T-helper 1 cell treated with Interleukin-12 subunit alpha and Interleukin-12 subunit beta and Interleukin-4 antibody, amounts not matched to agents 30 μg/mL and 1 μg/mL, for 36 hours (primary cell): ENCODE results near the gene MAPKAPK3.

Experiments used
- H3K27ac Mint-ChIP-seq: one replicate; pipeline ENCODE4 v1.8.0; 2021; ENCODE audit warnings: mild to moderate bottlenecking, mixed read lengths
- H3K27me3 Mint-ChIP-seq: one replicate; pipeline ENCODE4 v1.8.0; 2021; ENCODE audit warnings: low read depth, mixed read lengths
- H3K36me3 Mint-ChIP-seq: one replicate; pipeline ENCODE4 v1.8.0; 2021; ENCODE audit warnings: low read depth, mixed read lengths
- H3K4me1 Mint-ChIP-seq: one replicate; pipeline ENCODE4 v1.8.0; 2021; ENCODE audit warnings: low read depth, mixed read lengths
- H3K4me3 Mint-ChIP-seq: one replicate; pipeline ENCODE4 v1.8.0; 2021; ENCODE audit warnings: mild to moderate bottlenecking, moderate library complexity, mixed read lengths
- H3K9me3 Mint-ChIP-seq: one replicate; pipeline ENCODE4 v1.8.0; 2021; ENCODE audit warnings: mixed read lengths

Gene MAPKAPK3

GRCh38 chr3:50645378-50645777, 28.4 kb downstream of the MAPKAPK3 start:
- Mint-ChIP-seq H3K27me3 (no peaks in the 10 kb centered on the region), H3K4me1 (peaks cover 1% of the 10 kb centered on the region), H3K9me3 (no peaks in the 10 kb centered on the region), H3K4me3 (no peak overlapping the region), H3K36me3 (peaks cover 46% of the 10 kb centered on the region), H3K27ac (no peak overlapping the region)

GRCh38 chr3:50648313-50648712, 31.4 kb downstream of the MAPKAPK3 start:
- Mint-ChIP-seq H3K36me3 (peaks cover 39% of the 10 kb centered on the region), H3K27ac (no peak overlapping the region), H3K27me3 (no peaks in the 10 kb centered on the region), H3K4me3 (no peak overlapping the region), H3K9me3 (no peaks in the 10 kb centered on the region), H3K4me1 (peaks cover 3% of the 10 kb centered on the region)

- no peak overlapping the region for H3K27ac Mint-ChIP-seq
- peaks cover 7% of the 10 kb centered on the region for H3K4me1 Mint-ChIP-seq
- H3K4me3 Mint-ChIP-seq = no peak overlapping the region
- H3K36me3 Mint-ChIP-seq = peaks cover 33% of the 10 kb centered on the region
- H3K9me3 Mint-ChIP-seq = no peaks in the 10 kb centered on the region
- H3K27me3 Mint-ChIP-seq = no peaks in the 10 kb centered on the region
Measured at GRCh38 chr3:50648944-50649343, 32.0 kb downstream of the MAPKAPK3 start.

- Mint-ChIP-seq H3K27ac (no peak overlapping the region), H3K4me3 (no peak overlapping the region), H3K27me3 (no peaks in the 10 kb centered on the region), H3K4me1 (peaks cover 8% of the 10 kb centered on the region), H3K36me3 (peaks cover 29% of the 10 kb centered on the region), H3K9me3 (no peaks in the 10 kb centered on the region)
Measured at GRCh38 chr3:50649451-50649931, 32.5 kb downstream of the MAPKAPK3 start.

GRCh38 chr3:50650018-50650417, 33.1 kb downstream of the MAPKAPK3 start:
- no peak overlapping the region for H3K27ac Mint-ChIP-seq
- no peaks in the 10 kb centered on the region for H3K9me3 Mint-ChIP-seq
- H3K4me3 Mint-ChIP-seq = no peak overlapping the region
- peaks cover 29% of the 10 kb centered on the region for H3K36me3 Mint-ChIP-seq
- no peaks in the 10 kb centered on the region for H3K27me3 Mint-ChIP-seq
- peaks cover 13% of the 10 kb centered on the region for H3K4me1 Mint-ChIP-seq

GRCh38 chr3:50651445-50651844, 34.5 kb downstream of the MAPKAPK3 start:
- Mint-ChIP-seq H3K9me3 (no peaks in the 10 kb centered on the region), H3K36me3 (peaks cover 25% of the 10 kb centered on the region), H3K27ac (peak overlapping the region; percentile 31), H3K4me1 (peaks cover 17% of the 10 kb centered on the region), H3K4me3 (no peak overlapping the region), H3K27me3 (no peaks in the 10 kb centered on the region)

GRCh38 chr3:50651920-50652529, 35.1 kb downstream of the MAPKAPK3 start:
- peaks cover 21% of the 10 kb centered on the region for H3K36me3 Mint-ChIP-seq

GRCh38 chr3:50652709-50653108, 35.8 kb downstream of the MAPKAPK3 start:
- peaks cover 17% of the 10 kb centered on the region for H3K4me1 Mint-ChIP-seq
- H3K9me3 Mint-ChIP-seq = no peaks in the 10 kb centered on the region
- H3K36me3 Mint-ChIP-seq = peaks cover 14% of the 10 kb centered on the region
- no peak overlapping the region for H3K4me3 Mint-ChIP-seq
- H3K27ac Mint-ChIP-seq = no peak overlapping the region
- H3K27me3 Mint-ChIP-seq = no peaks in the 10 kb centered on the region

More at GRCh38 chr3:50651920-50652529, 35.1 kb downstream of the MAPKAPK3 start:
- Mint-ChIP-seq H3K4me1 (peaks cover 17% of the 10 kb centered on the region), H3K9me3 (no peaks in the 10 kb centered on the region), H3K27ac (no peak overlapping the region), H3K27me3 (no peaks in the 10 kb centered on the region), H3K4me3 (no peak overlapping the region)

- Mint-ChIP-seq H3K9me3 (no peaks in the 10 kb centered on the region), H3K4me3 (no peak overlapping the region), H3K27me3 (no peaks in the 10 kb centered on the region), H3K27ac (no peak overlapping the region), H3K4me1 (peaks cover 17% of the 10 kb centered on the region), H3K36me3 (peaks cover 12% of the 10 kb centered on the region)
Measured at GRCh38 chr3:50653937-50654595, 37.1 kb downstream of the MAPKAPK3 start.

GRCh38 chr3:50655009-50655830, 38.3 kb downstream of the MAPKAPK3 start:
- H3K9me3 Mint-ChIP-seq = no peaks in the 10 kb centered on the region
- peaks cover 17% of the 10 kb centered on the region for H3K4me1 Mint-ChIP-seq
- no peak overlapping the region for H3K4me3 Mint-ChIP-seq
- peak overlapping the region; percentile 67 for H3K27ac Mint-ChIP-seq
- H3K27me3 Mint-ChIP-seq = no peaks in the 10 kb centered on the region
- H3K36me3 Mint-ChIP-seq = peaks cover 12% of the 10 kb centered on the region

- Mint-ChIP-seq H3K4me1 (peaks cover 15% of the 10 kb centered on the region), H3K4me3 (no peak overlapping the region), H3K9me3 (no peaks in the 10 kb centered on the region), H3K27me3 (no peaks in the 10 kb centered on the region), H3K27ac (no peak overlapping the region), H3K36me3 (peaks cover 9% of the 10 kb centered on the region)
Measured at GRCh38 chr3:50656417-50657195, 39.7 kb downstream of the MAPKAPK3 start.

- peaks cover 15% of the 10 kb centered on the region for H3K4me1 Mint-ChIP-seq
- peaks cover 7% of the 10 kb centered on the region for H3K36me3 Mint-ChIP-seq
- H3K9me3 Mint-ChIP-seq = no peaks in the 10 kb centered on the region
- no peak overlapping the region for H3K27ac Mint-ChIP-seq
- H3K4me3 Mint-ChIP-seq = no peak overlapping the region
- H3K27me3 Mint-ChIP-seq = no peaks in the 10 kb centered on the region
Measured at GRCh38 chr3:50657407-50657806, 40.5 kb downstream of the MAPKAPK3 start.

GRCh38 chr3:50657816-50658215, 40.9 kb downstream of the MAPKAPK3 start:
- peaks cover 15% of the 10 kb centered on the region for H3K4me1 Mint-ChIP-seq
- H3K27ac Mint-ChIP-seq = no peak overlapping the region
- H3K9me3 Mint-ChIP-seq = no peaks in the 10 kb centered on the region
- no peak overlapping the region for H3K4me3 Mint-ChIP-seq
- no peaks in the 10 kb centered on the region for H3K27me3 Mint-ChIP-seq
- H3K36me3 Mint-ChIP-seq = peaks cover 7% of the 10 kb centered on the region

- no peak overlapping the region for H3K4me3 Mint-ChIP-seq
- no peak overlapping the region for H3K27ac Mint-ChIP-seq
- peaks cover 14% of the 10 kb centered on the region for H3K4me1 Mint-ChIP-seq
- peaks cover 4% of the 10 kb centered on the region for H3K36me3 Mint-ChIP-seq
- no peaks in the 10 kb centered on the region for H3K9me3 Mint-ChIP-seq
- no peaks in the 10 kb centered on the region for H3K27me3 Mint-ChIP-seq
Measured at GRCh38 chr3:50658416-50658815, 41.5 kb downstream of the MAPKAPK3 start.
